ENCODE results near the gene RAMAC. TPM values are rescaled to one million over a fixed set of nuclear protein-coding genes. Genes with fewer than 3 reads are reported as not detected.
A peak's percentile ranks its signal among the peaks of the same experiment; 100 is the strongest.

Gene RAMAC
- polyA plus RNA-seq, 2 of the 4 experiments (the other 2 are of a cell fraction) = 38.9 to 68.1 TPM

DNA sequence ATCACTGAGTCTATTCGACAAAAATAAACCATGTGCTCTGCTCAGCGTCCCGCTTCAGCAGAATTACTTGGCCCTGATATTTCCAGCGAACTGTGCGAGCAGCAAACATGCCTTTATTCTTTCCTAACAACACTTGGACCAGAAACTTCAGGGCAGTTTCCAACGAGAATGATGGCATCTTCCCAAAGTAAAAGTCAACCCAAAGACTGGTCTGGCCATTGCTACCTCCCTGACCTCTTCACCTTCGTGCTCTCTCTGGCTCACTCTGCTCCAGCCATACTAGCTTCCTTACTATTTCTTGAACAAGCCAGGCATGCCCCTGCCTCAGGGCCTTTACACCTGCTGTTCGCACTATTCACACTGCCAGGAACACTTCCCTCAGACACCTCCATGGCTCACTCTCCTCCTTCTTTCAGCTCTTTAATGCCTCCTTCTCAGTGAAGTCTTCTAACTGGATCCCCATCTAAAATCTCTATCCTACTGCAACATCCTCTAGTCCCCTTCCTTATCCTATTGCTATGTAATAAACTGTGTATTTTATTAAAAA is 39.8 kb upstream of the RAMAC start:
- H3K4me3 ChIP-seq = no peak overlapping the region
- H3K4me1 ChIP-seq = peaks cover 10% of the 10 kb centered on the region; the same call in 2 of the 3 replicates
- no peak for ATAC-seq
- FAIRE-seq = no peak
- TF ChIP-seq, protein P1, sequence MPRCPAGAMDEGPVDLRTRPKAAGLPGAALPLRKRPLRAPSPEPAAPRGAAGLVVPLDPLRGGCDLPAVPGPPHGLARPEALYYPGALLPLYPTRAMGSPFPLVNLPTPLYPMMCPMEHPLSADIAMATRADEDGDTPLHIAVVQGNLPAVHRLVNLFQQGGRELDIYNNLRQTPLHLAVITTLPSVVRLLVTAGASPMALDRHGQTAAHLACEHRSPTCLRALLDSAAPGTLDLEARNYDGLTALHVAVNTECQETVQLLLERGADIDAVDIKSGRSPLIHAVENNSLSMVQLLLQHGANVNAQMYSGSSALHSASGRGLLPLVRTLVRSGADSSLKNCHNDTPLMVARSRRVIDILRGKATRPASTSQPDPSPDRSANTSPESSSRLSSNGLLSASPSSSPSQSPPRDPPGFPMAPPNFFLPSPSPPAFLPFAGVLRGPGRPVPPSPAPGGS (IDR thresholded peaks at IDR 0.05) = no peak
- no peak overlapping the region for H3K4me2 ChIP-seq
- H3K9me3 ChIP-seq = no peaks in the 10 kb centered on the region
- WGBS (ENCODE audit: missing lambda C conversion rate) = 68% methylated on average over 8 of the region's 8 CpGs
- no peak for DNase-seq (ENCODE audit: low read depth in 1 of 2, low spot score in 1 of 2)
- H3K27ac ChIP-seq = no peak overlapping the region
- CTCF ChIA-PET = interaction anchor here (0.7 to 1.5 kb wide), 2 partner anchors 8 to 240 kb away, joined by 3 read pairs; no protein-coding TSS in a partner anchor
- POLR2A ChIA-PET = no interaction called here

DNA sequence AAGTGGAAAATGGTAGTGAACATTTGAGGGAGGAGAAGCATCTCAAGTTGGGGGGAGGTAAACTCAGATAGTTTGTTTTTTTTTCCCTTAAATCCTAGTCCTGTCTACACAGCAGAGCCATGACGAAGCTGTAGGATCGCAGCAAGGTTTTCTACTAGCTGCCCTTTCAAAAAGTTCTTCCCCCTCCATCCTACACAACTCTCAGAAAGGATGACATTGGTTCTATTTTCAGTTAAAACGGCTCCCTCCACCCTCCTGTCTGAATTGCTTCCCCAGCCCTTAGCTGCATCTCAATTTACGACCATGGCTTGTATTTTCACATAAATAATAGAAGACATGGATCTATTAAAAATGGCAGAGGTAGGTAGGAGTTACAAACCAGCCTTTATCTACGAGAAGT is 35.7 kb upstream of the RAMAC start:
- no peak for TF ChIP-seq HES2 (IDR thresholded peaks at IDR 0.05)
- no peak for TF ChIP-seq RNF2 (IDR thresholded peaks at IDR 0.05; ENCODE audit: borderline replicate concordance, low read depth)
- TF ChIP-seq GATA3 (IDR thresholded peaks at IDR 0.05; ENCODE audit: borderline replicate concordance) = no peak
- TF ChIP-seq, protein P2, sequence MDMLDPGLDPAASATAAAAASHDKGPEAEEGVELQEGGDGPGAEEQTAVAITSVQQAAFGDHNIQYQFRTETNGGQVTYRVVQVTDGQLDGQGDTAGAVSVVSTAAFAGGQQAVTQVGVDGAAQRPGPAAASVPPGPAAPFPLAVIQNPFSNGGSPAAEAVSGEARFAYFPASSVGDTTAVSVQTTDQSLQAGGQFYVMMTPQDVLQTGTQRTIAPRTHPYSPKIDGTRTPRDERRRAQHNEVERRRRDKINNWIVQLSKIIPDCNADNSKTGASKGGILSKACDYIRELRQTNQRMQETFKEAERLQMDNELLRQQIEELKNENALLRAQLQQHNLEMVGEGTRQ (IDR thresholded peaks at IDR 0.05) = no peak
- no peak for TF ChIP-seq ESRRA (IDR thresholded peaks at IDR 0.05; ENCODE audit: borderline replicate concordance, low read length)
- no peak for TF ChIP-seq JUN (IDR thresholded peaks at IDR 0.05)
- TF ChIP-seq RAD21 (conservative IDR thresholded peaks at IDR 0.05 in 1 of 2, IDR thresholded peaks at IDR 0.05 in 1 of 2) = no peak
- TF ChIP-seq ZNF302 (CRISPR knock-in tag; IDR thresholded peaks at IDR 0.05) = no peak
- TF ChIP-seq EP300 (IDR thresholded peaks at IDR 0.05) = no peak
- TF ChIP-seq SMC3 (IDR thresholded peaks at IDR 0.05) = no peak
- no peak for TF ChIP-seq ELK1 (IDR thresholded peaks at IDR 0.05; ENCODE audit: low read depth, low read length)
- no peak for DNase-seq (ENCODE audit: low read depth in 1 of 2, low spot score in 1 of 2)
- ChIA-PET CTCF (interaction anchor here (1.3 to 1.8 kb wide), 2 partner anchors 13 to 101 kb away, joined by 3 to 4 read pairs; no protein-coding TSS in a partner anchor), POLR2A (no interaction called here)
- H3K4me3 ChIP-seq = no peak overlapping the region
- H3K27ac ChIP-seq = no peak overlapping the region
- H3K4me2 ChIP-seq = no peak overlapping the region
- H3K9me3 ChIP-seq = no peaks in the 10 kb centered on the region
- FAIRE-seq = no peak
- no peak for ATAC-seq
- H3K4me1 ChIP-seq = 0 out of 3 replicates have a peak, but pooled peaks cover 9% of the 10 kb centered on the region
- 77% methylated on average over 5 of the region's 5 CpGs for WGBS (ENCODE audit: missing lambda C conversion rate)

DNA sequence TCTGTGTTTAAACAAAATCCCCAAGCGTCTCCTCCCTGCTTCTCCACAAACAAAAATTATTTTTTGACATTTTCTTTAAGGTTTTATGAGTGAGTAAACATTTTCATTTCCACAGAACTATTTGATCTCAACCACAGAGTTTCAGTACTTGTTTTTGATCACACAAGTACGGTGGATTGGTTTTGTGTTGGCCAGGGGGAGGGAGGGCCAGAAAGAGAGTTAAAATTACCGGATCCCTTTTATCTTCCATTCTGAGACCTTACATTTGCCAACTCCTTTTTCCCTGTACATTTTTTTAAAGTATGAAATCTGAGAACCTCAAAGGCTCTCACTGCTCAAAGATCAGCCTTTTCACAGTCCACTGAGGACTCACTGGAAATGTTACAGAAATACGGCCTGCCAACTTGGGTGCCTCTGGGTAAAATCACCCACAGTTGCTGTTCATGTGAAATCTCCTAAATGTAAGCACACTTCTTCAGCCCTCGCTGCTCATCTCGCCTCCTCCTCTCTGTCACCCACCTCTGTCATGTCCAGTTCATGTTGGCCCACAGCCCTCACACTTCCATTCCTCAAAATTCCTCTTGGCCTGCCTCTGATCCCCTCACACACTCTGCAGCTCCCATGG is 35.2 kb upstream of the RAMAC start:
- 83% methylated on average over 6 of the region's 6 CpGs for WGBS (ENCODE audit: missing lambda C conversion rate)
- DNase-seq (ENCODE audit: low read depth in 1 of 2, low spot score in 1 of 2) = no peak
- Histone ChIP-seq H3K4me3 (no peak overlapping the region), H3K4me1 (0 out of 3 replicates have a peak, but pooled peaks cover 9% of the 10 kb centered on the region), H3K9me3 (no peaks in the 10 kb centered on the region), H3K27ac (no peak overlapping the region), H3K4me2 (no peak overlapping the region)
- ChIA-PET POLR2A (no interaction called here), CTCF (interaction anchor here (1.3 to 1.8 kb wide), 2 partner anchors 13 to 101 kb away, joined by 3 to 4 read pairs; no protein-coding TSS in a partner anchor)
- FAIRE-seq = no peak
- TF ChIP-seq SREBF2 (IDR thresholded peaks at IDR 0.05) = no peak
- ATAC-seq = no peak

DNA sequence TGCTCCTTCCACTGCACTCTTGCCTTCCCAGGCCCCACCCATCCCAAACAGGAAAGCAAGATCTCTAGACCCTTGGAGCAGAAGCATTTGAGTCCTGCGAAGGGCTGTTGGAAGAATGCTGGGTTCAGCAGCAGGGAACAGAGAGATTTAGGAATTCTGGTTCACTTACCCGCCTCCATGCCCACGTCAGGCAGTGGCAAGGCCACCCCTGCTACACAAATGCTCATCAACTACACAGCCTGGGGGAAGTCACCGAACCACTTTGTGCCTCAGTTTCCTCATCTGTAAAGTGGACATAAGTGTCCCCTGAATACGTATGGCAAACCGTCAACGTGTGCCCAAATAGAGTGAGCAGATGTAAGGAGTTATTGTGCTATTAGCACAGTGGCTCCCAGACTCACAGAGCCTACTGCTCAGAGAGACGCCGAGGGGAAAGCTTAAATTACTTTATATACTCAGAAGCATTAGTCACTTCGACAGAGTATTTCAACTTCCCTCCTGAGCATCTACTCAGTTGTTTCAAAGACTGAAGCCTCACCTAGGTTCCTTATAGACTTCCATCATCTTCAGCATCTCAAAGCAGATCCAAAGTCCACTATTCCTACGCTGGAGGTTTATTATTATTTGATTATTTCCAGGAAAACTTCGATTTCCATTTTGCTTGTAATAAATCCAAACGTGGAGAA is 34.4 kb upstream of the RAMAC start:
- H3K9me3 ChIP-seq = no peaks in the 10 kb centered on the region
- POLR2A ChIA-PET = no interaction called here
- H3K4me3 ChIP-seq = peak overlapping the region; percentile 75
- H3K4me1 ChIP-seq = 0 out of 3 replicates have a peak, but pooled peaks cover 9% of the 10 kb centered on the region
- FAIRE-seq (no peak), ATAC-seq (peak in 1 of 2 experiments; percentile 39; a peak in 3 of 6 replicates), DNase-seq (ENCODE audit: low read depth in 1 of 2, low spot score in 1 of 2) (peak in 1 of 2 experiments; percentile 28)
- CTCF ChIA-PET = no interaction called here
- H3K4me2 ChIP-seq = peak overlapping the region; percentile 89
- H3K27ac ChIP-seq = peak overlapping the region; percentile 74 to 90
- WGBS (ENCODE audit: missing lambda C conversion rate) = 69% methylated on average over 13 of the region's 13 CpGs
- TF ChIP-seq TP53 (CRISPR knock-in tag; IDR thresholded peaks at IDR 0.05) (no peak), CHD4 (IDR thresholded peaks at IDR 0.05; ENCODE audit: borderline replicate concordance) (no peak), POLR2A (IDR thresholded peaks at IDR 0.05; ENCODE audit: low read length) (no peak), EHF (CRISPR knock-in tag; IDR thresholded peaks at IDR 0.05) (no peak), RAD21 (conservative IDR thresholded peaks at IDR 0.05 in 1 of 2, IDR thresholded peaks at IDR 0.05 in 1 of 2) (no peak), HES2 (IDR thresholded peaks at IDR 0.05) (no peak), NPAS2 (CRISPR knock-in tag; IDR thresholded peaks at IDR 0.05; ENCODE audit: borderline replicate concordance) (no peak), JUN (IDR thresholded peaks at IDR 0.05) (no peak), BHLHE40 (IDR thresholded peaks at IDR 0.05; ENCODE audit: low read depth, low read length) (no peak), KDM1A (IDR thresholded peaks at IDR 0.05; ENCODE audit: low read depth) (no peak; the same call in 1 of the 2 replicates), HOXB5 (CRISPR knock-in tag; IDR thresholded peaks at IDR 0.05) (no peak)
- TF ChIP-seq, protein P3, sequence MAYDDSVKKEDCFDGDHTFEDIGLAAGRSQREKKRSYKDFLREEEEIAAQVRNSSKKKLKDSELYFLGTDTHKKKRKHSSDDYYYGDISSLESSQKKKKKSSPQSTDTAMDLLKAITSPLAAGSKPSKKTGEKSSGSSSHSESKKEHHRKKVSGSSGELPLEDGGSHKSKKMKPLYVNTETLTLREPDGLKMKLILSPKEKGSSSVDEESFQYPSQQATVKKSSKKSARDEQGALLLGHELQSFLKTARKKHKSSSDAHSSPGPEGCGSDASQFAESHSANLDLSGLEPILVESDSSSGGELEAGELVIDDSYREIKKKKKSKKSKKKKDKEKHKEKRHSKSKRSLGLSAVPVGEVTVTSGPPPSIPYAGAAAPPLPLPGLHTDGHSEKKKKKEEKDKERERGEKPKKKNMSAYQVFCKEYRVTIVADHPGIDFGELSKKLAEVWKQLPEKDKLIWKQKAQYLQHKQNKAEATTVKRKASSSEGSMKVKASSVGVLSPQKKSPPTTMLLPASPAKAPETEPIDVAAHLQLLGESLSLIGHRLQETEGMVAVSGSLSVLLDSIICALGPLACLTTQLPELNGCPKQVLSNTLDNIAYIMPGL (CRISPR knock-in tag; IDR thresholded peaks at IDR 0.05; ENCODE audit: borderline replicate concordance) = no peak

Data from A549 (cell line).